A549 (cell line): ENCODE results near the gene MYH6.

Source experiments
- CEBPB ChIP-seq, 2 experiments: fragments of >200 bp in 1 of 2; sonication (Bioruptor Twin) in 1 of 2; formaldehyde crosslinking in 1 of 2; IDR thresholded peaks; 2 replicates each; pipeline ENCODE4 v1.6.1; 2012 to 2016
- CTCF ChIP-seq: fragments of >200 bp; sonication (Bioruptor Twin); formaldehyde crosslinking; IDR thresholded peaks from 3 replicates; pipeline ENCODE4 v1.5.1; 2016
- ESRRA ChIP-seq: fragments of 150-350 bp; IDR thresholded peaks from 2 replicates; pipeline ENCODE4 v1.6.1; 2014; ENCODE audit warnings: mild to moderate bottlenecking, low read length, borderline replicate concordance
- NR3C1 ChIP-seq: fragments of >200 bp; sonication (Bioruptor Twin); formaldehyde crosslinking; IDR thresholded peaks from 3 replicates; pipeline ENCODE4 v1.6.1; 2017
- RFX5 ChIP-seq: fragments of 450-650 bp; IDR thresholded peaks from 2 replicates; pipeline ENCODE4 v1.7.1; 2014; ENCODE audit warnings: antibody characterized with exemption, mild to moderate bottlenecking, moderate library complexity

GRCh38 chr14:23425169-23425568 lies 17.1 kb upstream of the MYH6 start:
- no peak for TF ChIP-seq CEBPB (IDR thresholded peaks at IDR 0.05)
- no peak for TF ChIP-seq NR3C1
- TF ChIP-seq CTCF: no peak
- TF ChIP-seq ESRRA: no peak
- TF ChIP-seq RFX5: no peak
